ENCODE results near the gene ERVV-1.

GRCh38 chr19:53004242-53004641 is 9.5 kb upstream of the ERVV-1 start:
- TF ChIP-seq EZH2 (IDR thresholded peaks at IDR 0.05; ENCODE audit: borderline replicate concordance, low read depth, low read length, severe bottlenecking): no peak
- TF ChIP-seq, protein P1, sequence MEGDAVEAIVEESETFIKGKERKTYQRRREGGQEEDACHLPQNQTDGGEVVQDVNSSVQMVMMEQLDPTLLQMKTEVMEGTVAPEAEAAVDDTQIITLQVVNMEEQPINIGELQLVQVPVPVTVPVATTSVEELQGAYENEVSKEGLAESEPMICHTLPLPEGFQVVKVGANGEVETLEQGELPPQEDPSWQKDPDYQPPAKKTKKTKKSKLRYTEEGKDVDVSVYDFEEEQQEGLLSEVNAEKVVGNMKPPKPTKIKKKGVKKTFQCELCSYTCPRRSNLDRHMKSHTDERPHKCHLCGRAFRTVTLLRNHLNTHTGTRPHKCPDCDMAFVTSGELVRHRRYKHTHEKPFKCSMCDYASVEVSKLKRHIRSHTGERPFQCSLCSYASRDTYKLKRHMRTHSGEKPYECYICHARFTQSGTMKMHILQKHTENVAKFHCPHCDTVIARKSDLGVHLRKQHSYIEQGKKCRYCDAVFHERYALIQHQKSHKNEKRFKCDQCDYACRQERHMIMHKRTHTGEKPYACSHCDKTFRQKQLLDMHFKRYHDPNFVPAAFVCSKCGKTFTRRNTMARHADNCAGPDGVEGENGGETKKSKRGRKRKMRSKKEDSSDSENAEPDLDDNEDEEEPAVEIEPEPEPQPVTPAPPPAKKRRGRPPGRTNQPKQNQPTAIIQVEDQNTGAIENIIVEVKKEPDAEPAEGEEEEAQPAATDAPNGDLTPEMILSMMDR (IDR thresholded peaks at IDR 0.05; ENCODE audit: extremely low read depth in 1 of 2, insufficient read depth in 1 of 2, low read depth in 1 of 2, low read length in 2 of 2): no peak
- TF ChIP-seq POLR2AphosphoS5 (IDR thresholded peaks at IDR 0.05; ENCODE audit: insufficient read depth, low read depth, low read length): no peak
- no peak for TF ChIP-seq POLR2A (IDR thresholded peaks at IDR 0.05; ENCODE audit: low read depth, low read length)
